Adrenal gland (tissue), 19 donors: ENCODE measurements around the gene IFT20. TPM values are rescaled to one million over a fixed set of nuclear protein-coding genes. Genes with fewer than 3 reads are reported as not detected.

Experiments used
- DNase-seq, 7 donors: peaks; one replicate each; pipeline ENCODE4 v3.0.0-alpha.2; 2019 to 2020
- H3K27ac ChIP-seq, 5 donors: fragments of 200-600 bp; sonication (generic) in 4 of 5; 1 replicate in 3 of 5; 2 replicates in 2 of 5; pipeline versions ENCODE4 v1.5.1 to v1.8.0; 2016 to 2020; ENCODE audit warnings: mild to moderate bottlenecking in 1 of 5
- H3K27me3 ChIP-seq: fragments of 200-600 bp; 2 replicates; pipeline ENCODE4 v1.8.0; 2021
- H3K36me3 ChIP-seq, 2 donors: fragments of 200-600 bp; replicated peaks in 1 of 2; 1 replicate in 1 of 2; 2 replicates in 1 of 2; pipeline versions ENCODE4 v1.5.1 to v1.8.0; 2018 to 2022
- H3K4me1 ChIP-seq, 2 donors: fragments of 200-600 bp; replicated peaks in 1 of 2; 1 replicate in 1 of 2; 2 replicates in 1 of 2; pipeline versions ENCODE4 v1.5.1 to v1.8.0; 2018 to 2021
- H3K4me3 ChIP-seq, 4 donors: fragments of 200-600 bp; sonication (generic) in 3 of 4; one replicate each; pipeline ENCODE4 v1.5.1; 2016 to 2018
- H3K9me3 ChIP-seq, 3 donors: fragments of 200-600 bp; sonication (generic) in 1 of 3; replicated peaks in 1 of 3; 1 replicate in 2 of 3; 2 replicates in 1 of 3; pipeline versions ENCODE4 v1.5.1 to v1.8.0; 2016 to 2021
- CTCF ChIP-seq, 6 experiments: fragments of 450-650 bp in 4 of 6; fragments of 200-600 bp in 2 of 6; sonication (generic) in 1 of 6; IDR thresholded peaks; 1 replicate in 5 of 6; 2 replicates in 1 of 6; pipeline versions ENCODE4 v1.5.1 to v1.8.0; 2016 to 2021; ENCODE audit warnings: antibody characterized with exemption in 6 of 6, mild to moderate bottlenecking in 2 of 6, moderate library complexity in 1 of 6
- POLR2A ChIP-seq, 2 donors: fragments of 450-650 bp; IDR thresholded peaks; one replicate each; pipeline ENCODE4 v1.6.1; 2017; ENCODE audit warnings: antibody characterized with exemption in 2 of 2, mild to moderate bottlenecking in 2 of 2, moderate library complexity in 1 of 2
- WGBS, 4 donors: extraction: QIAGEN DNeasy Blood & Tissue Kit in 2 of 4; methylation state at CpG; one replicate each; pipeline versions ENCODE4 v1.1.5 to v1.1.7; 2013 to 2017; 5-methylcytosine and 5-hydroxymethylcytosine counted together
- intact Hi-C, 2 donors: fragments of 100-400 bp; cut with DNase I; formaldehyde crosslinking; loops; one replicate each; pipeline versions ENCODE4 v1.14.1 to v1.15.0; 2022 to 2023
- long read RNA-seq, 10 donors: library from polyadenylated mRNA in 3 of 10; unstranded in 2 of 10; stranded (forward) in 1 of 10; transcript quantifications; one replicate each; pipeline ENCODE4 v2.0.0 and lab custom pipeline, GENCODE V29; 2021 to 2026
- polyA plus RNA-seq, 3 donors: library from polyadenylated mRNA; stranded (reverse); fragments of 200-250 nt in 2 of 3; fragments of 350-450 nt in 1 of 3; fragmentation: Illumina TruSeq in 1 of 3; extraction: RNeasy Lipid Tissue Mini Kit (QIAGEN cat#74804) in 1 of 3; gene quantifications; one replicate each; pipeline ENCODE4 v1.2.3, GENCODE V29; 2013 to 2014
- total RNA-seq, 9 donors: library from RNA; depleted of rRNA in 4 of 9; stranded (reverse); fragments of >200 nt in 4 of 9; fragments of 120-200 nt in 1 of 9; fragmentation: NEBNext Ultra II Directional in 1 of 9; extraction: Animal tissue kit (Norgen Biotek cat#: 25700) in 1 of 9; gene quantifications; one replicate each; pipeline versions ENCODE4 v1.1.0 to v1.2.4, GENCODE V29; 2013 to 2023
- donor health status: healthy with polysubstance abuse.
- donor health status: Bipolar disorder and iron deficiency.
- donor health status: DM: yes; HTN: yes; CAD: no.
- donor health status: DM: no; HTN: no; CAD: no.
- donor health status: DM: no; HTN: no; CAD: no.
- donor health status: DM: yes; HTN: yes; CAD: no.

The IFT20 gene, protein sequence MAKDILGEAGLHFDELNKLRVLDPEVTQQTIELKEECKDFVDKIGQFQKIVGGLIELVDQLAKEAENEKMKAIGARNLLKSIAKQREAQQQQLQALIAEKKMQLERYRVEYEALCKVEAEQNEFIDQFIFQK
- total RNA-seq: 10 to 100 TPM; 24.5 to 69.5 (median 40.9) TPM
- polyA plus RNA-seq: 100 to 1,000 TPM in 1 of 3 donors, 10 to 100 TPM in 2; 26.0 to 100 (median 78.7) TPM
- long read RNA-seq, donor 1, transcript IFT20-203 (5 exons, 825 nt): minor isoform, 16 of 74 reads
- long read RNA-seq, donor 1, transcript IFT20-214 (6 exons, 1,071 nt): minor isoform, 10 of 74 reads
- long read RNA-seq, donor 1, transcript IFT20-213 (1 exons, 1,485 nt): major isoform, 34 of 74 reads
- long read RNA-seq, donor 1, partial matches to known transcripts: 0 of 74 reads
- long read RNA-seq, donor 1, other reads (novel, unspliced or antisense): 8 of 74 reads
- long read RNA-seq, donor 2, transcript IFT20-203 (5 exons, 825 nt): minor isoform, 15 of 62 reads
- long read RNA-seq, donor 2, transcript IFT20-213 (1 exons, 1,485 nt): major isoform, 30 of 62 reads
- long read RNA-seq, donor 2, partial matches to known transcripts: 8 of 62 reads
- long read RNA-seq, donor 2, other reads (novel, unspliced or antisense): 0 of 62 reads
- long read RNA-seq, donor 3, transcript IFT20-213 (1 exons, 1,485 nt): major isoform, 31 of 56 reads
- long read RNA-seq, donor 3, transcript IFT20-214 (6 exons, 1,071 nt): minor isoform, 5 of 56 reads
- long read RNA-seq, donor 3, transcript IFT20-203 (5 exons, 825 nt): minor isoform, 13 of 56 reads
- long read RNA-seq, donor 3, partial matches to known transcripts: 5 of 56 reads
- long read RNA-seq, donor 3, other reads (novel, unspliced or antisense): 0 of 56 reads
- long read RNA-seq, donor 4, transcript IFT20-203 (5 exons, 825 nt): major isoform, 18 of 32 reads
- long read RNA-seq, donor 4, transcript IFT20-214 (6 exons, 1,071 nt): minor isoform, 10 of 32 reads
- long read RNA-seq, donor 4, partial matches to known transcripts: 0 of 32 reads
- long read RNA-seq, donor 4, other reads (novel, unspliced or antisense): 1 of 32 reads
- long read RNA-seq, donor 5, transcript IFT20-203 (5 exons, 825 nt): major isoform, 23 of 39 reads
- long read RNA-seq, donor 5, partial matches to known transcripts: 2 of 39 reads
- long read RNA-seq, donor 5, other reads (novel, unspliced or antisense): 3 of 39 reads
- long read RNA-seq, donor 6, transcript IFT20-203 (5 exons, 825 nt): major isoform, 14 of 24 reads
- long read RNA-seq, donor 6, partial matches to known transcripts: 3 of 24 reads
- long read RNA-seq, donor 6, other reads (novel, unspliced or antisense): 1 of 24 reads
- long read RNA-seq, donor 7, transcript IFT20-213 (1 exons, 1,485 nt): major isoform, 30 of 46 reads
- long read RNA-seq, donor 7, transcript IFT20-203 (5 exons, 825 nt): minor isoform, 7 of 46 reads
- long read RNA-seq, donor 7, transcript IFT20-214 (6 exons, 1,071 nt): minor isoform, 5 of 46 reads
- long read RNA-seq, donor 7, partial matches to known transcripts: 0 of 46 reads
- long read RNA-seq, donor 7, other reads (novel, unspliced or antisense): 0 of 46 reads
- long read RNA-seq, donor 8, transcript IFT20-203 (5 exons, 825 nt): minor isoform, 21 of 60 reads
- long read RNA-seq, donor 8, transcript IFT20-213 (1 exons, 1,485 nt): major isoform, 30 of 60 reads
- long read RNA-seq, donor 8, transcript IFT20-214 (6 exons, 1,071 nt): minor isoform, 5 of 60 reads
- long read RNA-seq, donor 8, partial matches to known transcripts: 0 of 60 reads
- long read RNA-seq, donor 8, other reads (novel, unspliced or antisense): 0 of 60 reads
- long read RNA-seq, donor 9, transcript IFT20-203 (5 exons, 825 nt): minor isoform, 7 of 53 reads
- long read RNA-seq, donor 9, transcript IFT20-213 (1 exons, 1,485 nt): major isoform, 40 of 53 reads
- long read RNA-seq, donor 9, transcript IFT20-214 (6 exons, 1,071 nt): minor isoform, 5 of 53 reads
- long read RNA-seq, donor 9, partial matches to known transcripts: 0 of 53 reads
- long read RNA-seq, donor 9, other reads (novel, unspliced or antisense): 0 of 53 reads
- long read RNA-seq, donor 10, transcript IFT20-213 (1 exons, 1,485 nt): major isoform, 29 of 48 reads
- long read RNA-seq, donor 10, transcript IFT20-203 (5 exons, 825 nt): minor isoform, 7 of 48 reads
- long read RNA-seq, donor 10, partial matches to known transcripts: 8 of 48 reads
- long read RNA-seq, donor 10, other reads (novel, unspliced or antisense): 0 of 48 reads

DNA sequence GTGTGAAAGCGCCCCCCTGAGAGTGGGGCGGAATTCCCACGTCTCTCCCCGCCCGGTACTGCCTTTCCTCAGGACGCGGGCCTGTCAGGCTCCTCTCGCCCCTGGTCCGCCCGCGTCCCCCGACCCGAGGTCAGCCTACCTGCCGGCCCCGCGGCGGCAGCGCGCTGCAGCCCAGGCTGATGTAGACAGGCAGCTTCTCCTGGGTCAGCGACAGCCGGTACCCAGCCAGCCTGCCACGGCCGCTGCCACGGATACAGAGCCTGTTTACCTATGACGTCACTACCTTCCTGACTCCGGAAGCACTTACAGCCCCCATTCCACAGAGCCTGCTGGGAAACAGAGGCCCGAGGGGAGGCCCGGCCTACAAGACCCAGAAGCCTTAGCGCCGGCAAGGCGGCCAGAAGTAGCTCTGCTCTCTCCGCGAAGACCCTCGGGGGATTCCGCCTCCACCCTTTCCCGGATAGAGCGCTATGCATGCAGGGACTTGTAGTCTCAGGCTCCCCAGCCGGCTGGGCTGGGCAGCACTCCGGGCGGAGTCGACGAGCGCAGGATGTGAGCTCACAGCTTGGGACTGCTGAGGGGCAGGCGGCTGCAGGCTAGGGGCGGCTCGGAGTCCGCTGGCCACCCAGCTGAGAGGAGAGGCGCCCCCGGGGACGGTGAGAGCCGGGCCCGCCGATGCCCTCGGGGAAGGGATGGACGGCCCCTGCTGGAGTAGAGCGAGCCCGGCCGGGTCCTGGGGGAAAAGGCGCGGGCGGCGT is at the start of gene IFT20, which contains the start of gene TNFAIP1:
IFT20 (minus strand) TSS at position 272 of the 758 bp plus-strand sequence. CDS start 3,487 bp downstream, outside the sequence.
TNFAIP1 (plus strand) TSS at position 561 of the 758 bp plus-strand sequence. CDS start 3,761 bp downstream, outside the sequence.
- TF ChIP-seq POLR2A (IDR thresholded peaks at IDR 0.05): peak; percentile 95 to 97
- no peak for TF ChIP-seq CTCF (IDR thresholded peaks at IDR 0.05)
- Histone ChIP-seq H3K27ac (peak within 1 kb of the TSS; percentile 78 to 95 (median 89)), H3K4me1 (peaks cover 21 to 48% of the 10 kb centered on the region in 2 donors), H3K4me3 (peak within 1 kb of the TSS; percentile 70 to 91 (median 81)), H3K36me3 (peaks cover 0 to 24% of the 10 kb centered on the region in 2 donors), H3K9me3 (no peaks in the 10 kb centered on the region), H3K27me3 (no peaks in the 10 kb centered on the region)
- intact Hi-C loops: no loop called here
- peak; percentile 98 to 100 (median 99) for DNase-seq
- WGBS, 4 donors: 0 to 4% (median 0%) methylated on average over 17 to 62 of the region's 62 CpGs

GRCh38 chr17:28385037-28385400 is 49.7 kb upstream of the IFT20 start:
- Histone ChIP-seq H3K36me3 (peaks cover 0 to 29% of the 10 kb centered on the region in 2 donors), H3K4me1 (no peaks in the 10 kb centered on the region), H3K27me3 (no peaks in the 10 kb centered on the region), H3K27ac (no peak overlapping the region), H3K4me3 (peak overlapping the region in 1 of 4 donors; percentile 51), H3K9me3 (no peaks in the 10 kb centered on the region)
- no peak for TF ChIP-seq CTCF (IDR thresholded peaks at IDR 0.05)
- 60 to 69% (median 67%) methylated on average over 5 to 29 of the region's 29 CpGs for WGBS, 4 donors
- DNase-seq: peak in 1 of 7 donors; percentile 15
- intact Hi-C loops: no loop called here
